ENCODE results near the gene KRTAP5-5. TPM values are rescaled to one million over a fixed set of nuclear protein-coding genes. Genes with fewer than 3 reads are reported as not detected.
"Not testable (repeated sequence)": the region's sequence is repeated elsewhere in the genome, so short reads cannot be mapped to it uniquely, and the experiment has no call there.

KRTAP5-5 gene
- total RNA-seq, 1 donor from 2014 or later: not detected

DNA sequence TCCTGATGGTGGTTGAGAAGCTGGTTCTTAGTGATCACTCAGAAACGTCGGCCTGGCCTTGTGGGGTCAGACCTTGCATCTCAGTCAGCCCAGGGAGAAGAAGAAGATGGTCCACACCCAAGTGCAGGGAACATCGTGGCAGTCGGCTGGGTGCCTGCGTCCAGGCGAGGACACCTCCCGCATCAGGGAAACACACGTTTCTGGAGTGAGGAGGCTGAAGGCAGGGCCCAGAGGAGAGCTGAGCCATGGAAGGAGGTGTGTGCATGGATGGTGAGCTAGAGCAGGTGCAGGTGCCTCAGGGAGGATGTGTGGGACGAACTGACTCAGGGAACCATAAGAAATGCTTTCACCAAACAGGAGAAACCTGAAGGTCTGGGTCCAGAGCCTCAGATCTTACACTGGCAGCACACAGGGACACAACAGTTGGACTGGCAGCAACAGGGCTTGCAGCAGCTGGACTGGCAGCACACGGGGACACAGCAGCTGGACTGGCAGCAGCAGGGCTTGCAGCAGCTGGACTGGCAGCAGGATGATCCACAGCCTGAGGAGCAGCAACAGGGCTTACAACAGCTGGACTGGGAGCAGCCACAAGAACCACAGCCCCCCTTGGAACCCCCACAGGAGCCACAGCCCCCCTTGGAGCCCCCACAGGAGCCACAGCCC is 32.1 kb upstream of the KRTAP5-5 start:
- H3K4me3 ChIP-seq (ENCODE audit: low read depth, low read length): no peak overlapping the region
- TF ChIP-seq, protein P1, sequence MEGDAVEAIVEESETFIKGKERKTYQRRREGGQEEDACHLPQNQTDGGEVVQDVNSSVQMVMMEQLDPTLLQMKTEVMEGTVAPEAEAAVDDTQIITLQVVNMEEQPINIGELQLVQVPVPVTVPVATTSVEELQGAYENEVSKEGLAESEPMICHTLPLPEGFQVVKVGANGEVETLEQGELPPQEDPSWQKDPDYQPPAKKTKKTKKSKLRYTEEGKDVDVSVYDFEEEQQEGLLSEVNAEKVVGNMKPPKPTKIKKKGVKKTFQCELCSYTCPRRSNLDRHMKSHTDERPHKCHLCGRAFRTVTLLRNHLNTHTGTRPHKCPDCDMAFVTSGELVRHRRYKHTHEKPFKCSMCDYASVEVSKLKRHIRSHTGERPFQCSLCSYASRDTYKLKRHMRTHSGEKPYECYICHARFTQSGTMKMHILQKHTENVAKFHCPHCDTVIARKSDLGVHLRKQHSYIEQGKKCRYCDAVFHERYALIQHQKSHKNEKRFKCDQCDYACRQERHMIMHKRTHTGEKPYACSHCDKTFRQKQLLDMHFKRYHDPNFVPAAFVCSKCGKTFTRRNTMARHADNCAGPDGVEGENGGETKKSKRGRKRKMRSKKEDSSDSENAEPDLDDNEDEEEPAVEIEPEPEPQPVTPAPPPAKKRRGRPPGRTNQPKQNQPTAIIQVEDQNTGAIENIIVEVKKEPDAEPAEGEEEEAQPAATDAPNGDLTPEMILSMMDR (conservative IDR thresholded peaks at IDR 0.05; ENCODE audit: low read depth, low read length): no peak
- no peak for DNase-seq (ENCODE audit: low read depth)

GRCh38 chr11:1597994-1598380 is 31.6 kb upstream of the KRTAP5-5 start, which contains the start of gene KRTAP5-2:
Gene KRTAP5-2 (minus strand): TSS chr11:1598294. CDS start chr11:1598250, 44 bp downstream.
- no peak for DNase-seq (ENCODE audit: low read depth)
- TF ChIP-seq, protein P1 (conservative IDR thresholded peaks at IDR 0.05; ENCODE audit: low read depth, low read length): no peak
- no peak within 1 kb of the TSS for H3K4me3 ChIP-seq (ENCODE audit: low read depth, low read length)

DNA sequence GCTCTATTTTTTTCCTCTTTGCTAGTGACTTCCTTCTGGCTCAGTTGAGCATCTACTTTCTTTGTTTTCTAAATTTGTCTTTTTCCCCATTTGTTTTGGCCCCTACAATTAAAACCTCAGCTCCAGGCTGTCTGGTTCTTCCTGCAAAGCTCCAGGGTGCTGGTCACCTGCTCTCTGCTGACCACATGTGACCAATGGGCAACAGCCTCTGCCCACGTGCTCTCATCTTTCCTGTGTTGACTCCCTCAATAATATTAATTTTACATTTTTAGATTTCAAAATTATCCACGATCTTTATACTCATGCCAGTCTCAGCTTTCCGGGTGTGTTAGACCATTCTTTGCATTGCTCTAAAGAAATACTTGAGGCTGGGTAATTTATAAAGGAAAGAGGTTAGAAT is 31.2 kb upstream of the KRTAP5-5 start:
- H3K4me3 ChIP-seq (ENCODE audit: low read depth, low read length); DNase-seq (ENCODE audit: low read depth): not testable (repeated sequence)

DNA sequence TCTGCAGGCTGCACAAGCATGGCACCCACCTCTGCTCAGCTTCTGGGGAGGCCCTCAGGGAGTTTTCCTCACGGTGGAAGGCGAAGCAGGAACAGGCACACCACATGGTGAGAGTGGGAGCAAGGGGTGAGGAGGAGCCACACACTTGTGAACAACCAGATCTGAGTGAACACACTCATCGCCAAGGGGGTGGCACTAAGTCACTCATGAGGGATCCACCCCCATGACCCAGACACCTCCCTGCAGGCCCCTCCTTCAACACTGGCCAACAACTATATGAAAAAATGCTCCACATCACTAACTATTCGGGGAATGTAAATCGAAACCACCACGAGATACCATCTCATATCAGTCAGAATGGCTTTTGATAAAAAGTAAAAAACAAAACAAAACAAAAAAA is 30.8 kb upstream of the KRTAP5-5 start:
- no peak overlapping the region for H3K4me3 ChIP-seq (ENCODE audit: low read depth, low read length)
- DNase-seq (ENCODE audit: low read depth): no peak
- TF ChIP-seq, protein P1 (conservative IDR thresholded peaks at IDR 0.05; ENCODE audit: low read depth, low read length): no peak

GRCh38 chr11:1600626-1601025 is 28.9 kb upstream of the KRTAP5-5 start:
- DNase-seq (ENCODE audit: low read depth): no peak
- no peak overlapping the region for H3K4me3 ChIP-seq (ENCODE audit: low read depth, low read length)
- TF ChIP-seq, protein P1 (conservative IDR thresholded peaks at IDR 0.05; ENCODE audit: low read depth, low read length): no peak

- H3K4me3 ChIP-seq (ENCODE audit: low read depth, low read length); DNase-seq (ENCODE audit: low read depth): not testable (repeated sequence)
Observed at GRCh38 chr11:1601663-1602062, 27.9 kb upstream of the KRTAP5-5 start.

- TF ChIP-seq, protein P1 (conservative IDR thresholded peaks at IDR 0.05; ENCODE audit: low read depth, low read length): no peak
- DNase-seq (ENCODE audit: low read depth): no peak
Observed at GRCh38 chr11:1603629-1604028, 25.9 kb upstream of the KRTAP5-5 start.

GRCh38 chr11:1604181-1604580 is 25.4 kb upstream of the KRTAP5-5 start:
- no peak overlapping the region for H3K4me3 ChIP-seq (ENCODE audit: low read depth, low read length)

More at GRCh38 chr11:1603629-1604028, 25.9 kb upstream of the KRTAP5-5 start:
- H3K4me3 ChIP-seq (ENCODE audit: low read depth, low read length): no peak overlapping the region

More at GRCh38 chr11:1604181-1604580, 25.4 kb upstream of the KRTAP5-5 start:
- no peak for DNase-seq (ENCODE audit: low read depth)
- TF ChIP-seq, protein P1 (conservative IDR thresholded peaks at IDR 0.05; ENCODE audit: low read depth, low read length): no peak
